Mucosa of descending colon (tissue), 3 donors: ENCODE measurements around the gene ADRB2. TPM values are rescaled to one million over a fixed set of nuclear protein-coding genes. Genes with fewer than 3 reads are reported as not detected.

Experiments used
- ATAC-seq: fragments of 200-7000 bp; cut with Tn5 transposase; one replicate; pipeline ENCODE4 v1.9.1; 2020; ENCODE audit warnings: mild to moderate bottlenecking, moderate library complexity
- DNase-seq, 3 donors: peaks; one replicate each; pipeline ENCODE4 v3.0.0-alpha.2; 2020
- H3K36me3 ChIP-seq: fragments of 200-600 bp; one replicate; pipeline ENCODE4 v1.8.0; 2021; ENCODE audit warnings: low read depth, mild to moderate bottlenecking
- H3K4me1 ChIP-seq: fragments of 200-600 bp; one replicate; pipeline ENCODE4 v1.8.0; 2021; ENCODE audit warnings: low read depth, mild to moderate bottlenecking
- H3K4me3 ChIP-seq: fragments of 200-600 bp; one replicate; pipeline ENCODE4 v1.8.0; 2021; ENCODE audit warnings: mild to moderate bottlenecking
- H3K9me3 ChIP-seq: fragments of 200-600 bp; one replicate; pipeline ENCODE4 v1.8.0; 2021; ENCODE audit warnings: mild to moderate bottlenecking
- CTCF ChIP-seq: fragments of 200-600 bp; IDR thresholded peaks from one replicate; pipeline ENCODE4 v1.8.0; 2022; ENCODE audit warnings: antibody characterized with exemption, mild to moderate bottlenecking
- intact Hi-C, 2 donors: fragments of 100-400 bp; cut with DNase I in 1 of 2; cut with micrococcal nuclease in 1 of 2; formaldehyde crosslinking; loops; one replicate each; pipeline versions ENCODE4 v1.11.0 to v1.11.1; 2022; cut with DNase I, micrococcal nuclease
- total RNA-seq, 3 donors: library from RNA; stranded (reverse); fragmentation: NEBNext Ultra II Directional in 2 of 3; extraction: Animal tissue kit (Norgen Biotek cat#: 25700) in 2 of 3; gene quantifications; one replicate each; pipeline versions ENCODE4 v1.2.1 to v1.2.4, GENCODE V29; 2021 to 2023
- donor health status: DM: no; HTN: no; CAD: no; lungs with moderate emphysema.
- donor health status: DM: no; HTN: no; CAD: no.
- donor health status: DM: no; HTN: yes; CAD: no.

ADRB2 gene
- total RNA-seq, 3 donors from 2014 or later = 0.41 to 3.1 (median 1.4) TPM

GRCh38 chr5:148817606-148818005 lies 8.8 kb upstream of the ADRB2 start:
- no peaks in the 10 kb centered on the region for H3K9me3 ChIP-seq
- ATAC-seq (no peak), DNase-seq (no peak)
- no peaks in the 10 kb centered on the region for H3K36me3 ChIP-seq
- H3K4me3 ChIP-seq = no peak overlapping the region
- intact Hi-C loops = no loop called here
- no peak for TF ChIP-seq CTCF
- no peaks in the 10 kb centered on the region for H3K4me1 ChIP-seq

GRCh38 chr5:148820461-148821395 lies 5.7 kb upstream of the ADRB2 start:
- intact Hi-C loops = no loop called here
- Histone ChIP-seq H3K36me3 (no peaks in the 10 kb centered on the region), H3K4me3 (no peak overlapping the region), H3K9me3 (no peaks in the 10 kb centered on the region), H3K4me1 (peaks cover 7% of the 10 kb centered on the region)
- TF ChIP-seq CTCF = peak; percentile 37
- ATAC-seq (peak; percentile 64), DNase-seq (peak in 1 of 3 donors; percentile 71)

GRCh38 chr5:148823871-148824270 lies 2.5 kb upstream of the ADRB2 start:
- ATAC-seq = no peak
- intact Hi-C loops = no loop called here
- Histone ChIP-seq H3K9me3 (no peaks in the 10 kb centered on the region), H3K4me1 (peaks cover 14% of the 10 kb centered on the region), H3K36me3 (no peaks in the 10 kb centered on the region), H3K4me3 (no peak overlapping the region)
- no peak for TF ChIP-seq CTCF
- no peak for DNase-seq

- peaks cover 14% of the 10 kb centered on the region for H3K4me1 ChIP-seq
- intact Hi-C loops = no loop called here
Measured at GRCh38 chr5:148825716-148826052, 727 bp upstream of the ADRB2 start.

GRCh38 chr5:148826739-148827070 lies 294 bp downstream of the ADRB2 start:
- Histone ChIP-seq H3K4me3 (peak overlapping the region; percentile 7), H3K36me3 (no peaks in the 10 kb centered on the region), H3K4me1 (peaks cover 14% of the 10 kb centered on the region), H3K9me3 (no peaks in the 10 kb centered on the region)
- DNase-seq = no peak
- TF ChIP-seq CTCF = no peak
- intact Hi-C loops = no loop called here
- no peak for ATAC-seq

More at GRCh38 chr5:148825716-148826052, 727 bp upstream of the ADRB2 start:
- H3K36me3 ChIP-seq = no peaks in the 10 kb centered on the region
- no peak for ATAC-seq
- no peaks in the 10 kb centered on the region for H3K9me3 ChIP-seq
- DNase-seq = no peak
- H3K4me3 ChIP-seq = peak overlapping the region; percentile 16
- TF ChIP-seq CTCF = no peak
